Embryonic facial prominence (tissue), 1 donor: ENCODE measurements around the gene SLC29A1.
"Not testable (repeated sequence)": the region's sequence is repeated elsewhere in the genome, so short reads cannot be mapped to it uniquely, and the experiment has no call there.

ENCODE experiments used
- DNase-seq: peaks from one replicate; pipeline ENCODE4 v3.0.0-alpha.2; 2016; ENCODE audit errors: extremely low spot score

The SLC29A1 gene

DNA sequence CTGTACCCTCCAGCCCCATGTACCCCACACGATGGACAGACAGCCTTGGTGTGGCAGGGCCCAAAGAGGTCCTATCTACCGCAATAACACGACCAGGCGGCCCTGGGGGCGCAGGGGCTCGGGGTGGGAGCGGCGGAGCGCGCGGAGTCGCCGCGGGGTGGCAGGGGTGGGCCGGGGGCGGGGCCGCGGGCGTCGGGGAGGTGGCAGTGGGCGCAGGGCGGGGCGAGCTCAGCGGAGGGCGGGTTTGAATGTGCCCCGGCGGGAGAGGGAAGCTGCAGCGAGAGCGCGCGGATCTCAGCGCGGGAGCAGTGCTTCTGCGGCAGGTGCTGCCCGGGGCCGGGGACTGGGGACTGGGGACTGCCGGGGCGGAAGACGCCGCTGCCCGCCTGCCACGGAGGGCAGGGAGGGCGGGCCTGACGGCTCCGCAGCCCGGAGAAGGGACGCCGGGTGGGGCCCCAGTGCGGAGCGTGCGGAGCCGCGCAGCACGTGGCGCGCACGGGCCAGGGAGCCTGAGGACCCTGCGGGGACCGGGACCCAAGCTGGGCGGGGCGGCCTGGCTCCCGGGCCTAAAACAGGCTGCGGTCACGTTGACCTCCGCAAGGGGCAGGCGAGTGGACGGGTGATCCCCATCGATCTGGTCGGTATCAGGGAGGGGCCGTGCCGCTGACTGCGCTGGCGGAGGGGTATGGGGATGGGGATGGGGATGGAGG is at the start of gene SLC29A1:
Gene SLC29A1, plus strand, starts transcription at position 277 of the 710 bp plus-strand sequence. CDS start 3,719 bp downstream, outside the sequence.
- no peak for DNase-seq

DNA sequence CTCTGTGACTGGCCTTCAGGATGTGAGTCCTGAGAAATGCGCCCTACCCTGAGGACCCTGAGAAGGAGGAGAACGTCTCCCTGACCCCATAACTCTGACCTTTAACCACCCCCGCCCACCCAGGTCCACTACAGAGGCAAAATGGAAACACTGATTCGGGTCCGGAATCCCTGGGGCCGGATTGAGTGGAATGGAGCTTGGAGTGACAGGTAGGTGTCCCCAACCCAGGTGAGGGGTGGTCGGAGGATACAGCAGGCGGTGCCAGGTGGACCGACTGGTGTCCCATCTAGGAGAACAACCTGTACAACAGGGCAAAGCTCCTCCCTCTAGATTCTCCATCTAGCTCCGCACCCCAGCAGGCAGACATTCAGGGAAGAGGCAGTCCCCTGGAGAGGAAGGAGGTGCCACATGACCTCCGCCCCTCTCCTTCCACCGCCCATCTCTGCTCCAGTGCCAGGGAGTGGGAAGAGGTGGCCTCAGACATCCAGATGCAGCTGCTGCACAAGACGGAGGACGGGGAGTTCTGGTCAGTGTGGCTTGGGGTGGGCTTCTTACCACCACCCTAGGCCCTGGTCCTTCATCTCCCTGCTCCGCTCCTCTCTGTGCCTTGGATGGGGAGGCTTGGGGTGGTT is 47.1 kb upstream of the SLC29A1 start:
- DNase-seq, result no peak

DNA sequence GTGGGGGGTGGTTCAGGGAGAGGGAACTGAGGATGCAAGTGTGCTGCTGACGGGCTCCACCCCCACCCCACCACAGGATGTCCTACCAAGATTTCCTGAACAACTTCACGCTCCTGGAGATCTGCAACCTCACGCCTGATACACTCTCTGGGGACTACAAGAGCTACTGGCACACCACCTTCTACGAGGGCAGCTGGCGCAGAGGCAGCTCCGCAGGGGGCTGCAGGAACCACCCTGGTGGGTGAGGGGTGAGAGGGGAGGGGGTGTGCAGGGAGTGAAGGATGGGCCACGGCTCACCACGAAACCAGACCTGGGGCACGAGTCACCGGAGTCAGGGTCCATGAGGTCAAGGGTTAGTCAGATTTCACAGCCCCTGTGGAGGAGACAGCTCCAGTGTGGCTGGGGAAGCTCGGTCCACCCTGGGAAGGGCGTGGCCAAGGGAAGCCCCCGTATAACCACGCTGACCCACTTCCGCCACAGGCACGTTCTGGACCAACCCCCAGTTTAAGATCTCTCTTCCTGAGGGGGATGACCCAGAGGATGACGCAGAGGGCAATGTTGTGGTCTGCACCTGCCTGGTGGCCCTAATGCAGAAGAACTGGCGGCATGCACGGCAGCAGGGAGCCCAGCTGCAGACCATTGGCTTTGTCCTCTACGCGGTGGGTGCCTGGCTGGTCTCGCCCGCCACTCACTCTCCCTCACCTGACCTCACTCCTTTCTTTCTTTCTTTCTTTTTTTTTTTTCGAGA is 46.5 kb upstream of the SLC29A1 start:
- no peak for DNase-seq

DNA sequence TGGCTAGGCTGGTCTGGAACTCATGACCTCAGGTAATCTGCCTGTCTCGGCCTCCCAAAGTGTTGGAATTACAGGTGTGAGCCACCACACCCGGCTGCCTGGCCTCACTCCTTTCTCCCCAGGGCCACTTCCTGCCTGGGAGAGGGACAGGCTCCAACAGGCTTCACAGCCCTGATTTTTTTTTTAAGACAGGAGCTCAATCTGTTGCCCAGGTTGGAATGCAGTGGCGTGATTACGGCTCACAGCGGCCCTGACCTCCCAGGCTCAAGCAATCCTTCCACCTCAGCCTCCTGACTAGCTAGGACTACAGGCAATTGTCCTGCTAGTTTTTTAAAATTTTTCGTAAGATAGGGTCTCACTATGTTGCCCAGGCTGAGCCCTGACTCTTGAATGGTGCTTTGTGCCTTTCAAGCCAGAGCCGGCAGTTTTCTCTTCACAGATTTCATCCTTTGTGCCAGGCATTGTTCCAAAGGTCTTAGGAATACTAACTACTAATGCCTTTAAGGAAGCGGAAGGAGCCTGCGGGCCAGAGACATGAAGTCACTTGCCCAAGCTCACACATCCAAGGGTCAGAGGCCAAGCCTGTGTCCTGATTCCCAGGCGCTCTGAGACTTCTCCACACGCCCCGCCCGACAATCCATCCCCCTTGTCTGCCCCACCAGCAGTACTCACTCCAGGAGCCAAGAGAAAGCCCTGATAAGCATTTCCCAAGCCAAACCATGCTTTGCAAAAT is 45.5 kb upstream of the SLC29A1 start:
- no peak for DNase-seq

DNA sequence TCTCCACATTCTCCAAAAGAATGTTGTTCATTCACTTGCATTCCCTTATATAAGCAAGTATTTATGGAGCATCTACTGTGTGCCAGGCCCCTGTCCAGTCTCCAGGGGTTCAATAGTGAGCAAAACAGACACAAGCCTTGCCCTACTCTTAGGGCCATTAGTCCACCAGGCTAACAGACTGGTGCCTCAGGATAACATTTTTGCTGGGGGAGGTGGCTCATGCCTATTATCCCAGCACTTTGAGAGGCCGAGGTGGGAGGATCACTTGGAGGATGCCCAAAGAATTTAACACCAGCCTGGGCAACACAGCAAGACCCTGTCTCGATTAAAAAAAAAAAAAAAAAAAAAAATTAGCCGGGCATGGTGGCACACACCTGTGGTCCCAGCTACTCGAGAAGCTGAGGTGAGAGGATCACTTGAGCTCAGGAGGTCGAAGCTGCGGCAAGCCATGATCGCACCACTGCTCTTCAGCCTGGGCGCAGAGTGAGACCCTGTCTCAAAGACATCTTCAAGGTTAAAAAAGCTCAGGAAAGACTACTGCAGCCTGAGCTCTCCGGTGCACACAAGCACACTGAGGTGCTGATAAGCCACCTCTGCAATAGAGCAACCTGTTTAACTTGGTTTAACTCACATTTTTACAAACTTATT is 44.8 kb upstream of the SLC29A1 start:
- no peak for DNase-seq

DNA sequence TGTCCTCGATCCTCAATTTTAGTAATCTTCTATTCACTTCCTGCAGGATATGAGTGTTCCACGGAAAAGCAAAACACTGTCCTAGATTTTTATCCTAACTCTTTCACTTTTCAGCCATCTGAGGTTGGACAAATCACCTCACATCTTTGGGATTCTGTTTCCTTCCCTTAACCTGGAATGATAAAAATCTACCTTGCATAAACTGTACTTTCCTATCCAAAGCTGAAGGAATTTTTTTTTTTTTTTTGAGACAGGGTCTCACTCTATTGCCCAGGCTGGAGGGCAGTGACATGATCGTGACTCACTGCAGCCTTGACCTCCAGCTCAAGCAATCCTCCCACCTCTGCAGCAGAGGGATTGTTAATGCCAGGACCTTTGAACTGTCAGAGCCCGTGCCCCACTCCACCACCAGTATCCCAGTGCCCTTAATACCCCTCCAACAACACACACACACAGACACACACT is 44.3 kb upstream of the SLC29A1 start:
- DNase-seq, result no peak

DNA sequence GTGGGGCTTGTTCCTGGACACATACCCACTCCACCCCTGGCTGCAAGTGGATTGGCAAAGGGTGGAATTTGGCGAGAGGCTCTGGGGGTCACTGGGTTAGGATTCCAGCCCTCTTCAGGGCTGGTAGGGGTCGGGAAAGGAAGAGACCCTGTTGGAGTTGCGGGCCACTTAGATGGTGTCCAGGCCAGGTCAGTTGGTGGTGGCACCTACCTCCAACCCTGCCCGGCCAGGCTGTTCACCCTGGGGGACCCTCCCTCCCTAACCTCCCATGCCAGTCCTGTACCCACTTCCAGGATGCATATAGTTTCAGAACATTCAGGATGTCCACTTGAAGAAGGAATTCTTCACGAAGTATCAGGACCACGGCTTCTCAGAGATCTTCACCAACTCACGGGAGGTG is 43.7 kb upstream of the SLC29A1 start:
- no peak for DNase-seq

DNA sequence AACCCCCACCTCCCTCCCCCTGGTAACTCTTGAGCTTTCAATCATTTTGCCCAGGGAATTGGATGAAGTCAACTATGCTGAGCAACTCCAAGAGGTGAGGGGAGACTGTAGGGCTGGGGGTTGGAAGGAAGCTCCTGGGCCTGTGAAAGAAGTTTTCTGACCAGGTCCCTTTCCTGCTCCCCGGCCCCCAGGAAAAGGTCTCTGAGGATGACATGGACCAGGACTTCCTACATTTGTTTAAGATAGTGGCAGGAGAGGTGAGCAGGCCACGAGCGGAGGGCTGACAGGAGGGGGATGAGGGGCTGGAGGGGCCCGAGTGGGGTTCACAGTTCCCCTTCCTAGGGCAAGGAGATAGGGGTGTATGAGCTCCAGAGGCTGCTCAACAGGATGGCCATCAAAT is 43.0 kb upstream of the SLC29A1 start:
- no peak for DNase-seq

DNA sequence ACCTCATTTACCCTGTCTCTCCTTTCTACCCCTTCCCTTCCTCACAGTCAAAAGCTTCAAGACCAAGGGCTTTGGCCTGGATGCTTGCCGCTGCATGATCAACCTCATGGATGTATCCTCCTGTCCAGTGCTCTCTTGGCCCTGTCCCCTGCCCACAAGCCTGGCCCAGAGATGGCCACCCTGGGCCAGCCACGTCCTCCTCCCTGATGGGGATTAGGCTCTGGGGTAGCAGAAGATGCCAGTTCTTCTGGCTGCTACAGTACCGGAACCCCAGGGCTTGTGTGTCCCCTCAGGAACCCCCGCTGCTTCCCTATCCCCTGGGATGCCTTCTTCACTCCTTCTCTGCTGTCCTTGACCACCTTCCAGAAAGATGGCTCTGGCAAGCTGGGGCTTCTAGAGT is 42.5 kb upstream of the SLC29A1 start:
- no peak for DNase-seq

DNA sequence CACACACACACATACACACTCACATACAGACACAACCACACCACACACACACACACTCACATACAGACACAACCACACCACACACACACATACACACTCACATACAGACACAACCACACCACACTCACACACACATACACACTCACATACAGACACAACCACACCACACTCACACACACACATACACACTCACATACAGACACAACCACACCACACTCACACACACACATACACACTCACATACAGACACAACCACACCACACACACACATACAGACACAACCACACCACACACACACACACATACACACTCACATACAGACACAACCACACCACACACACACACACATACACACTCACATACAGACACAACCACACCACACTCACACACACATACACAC is 41.6 kb upstream of the SLC29A1 start:
- DNase-seq, result not testable (repeated sequence)

DNA sequence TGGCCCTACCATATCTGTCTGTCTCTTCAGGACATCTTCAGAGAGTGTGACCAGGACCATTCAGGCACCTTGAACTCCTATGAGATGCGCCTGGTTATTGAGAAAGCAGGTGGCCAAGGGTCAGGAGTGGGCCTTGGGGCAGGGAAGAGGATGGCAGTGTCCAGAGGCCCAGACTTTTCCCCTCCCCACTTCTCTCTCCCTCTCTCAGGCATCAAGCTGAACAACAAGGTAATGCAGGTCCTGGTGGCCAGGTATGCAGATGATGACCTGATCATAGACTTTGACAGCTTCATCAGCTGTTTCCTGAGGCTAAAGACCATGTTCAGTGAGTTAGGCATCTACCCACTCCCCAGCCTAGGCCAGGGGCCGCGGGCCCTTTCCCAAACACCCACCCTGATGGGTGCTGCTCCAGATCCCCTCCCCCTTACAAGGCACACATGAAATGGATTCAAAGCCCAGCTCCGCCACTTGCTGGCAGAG is 40.4 kb upstream of the SLC29A1 start:
- DNase-seq, result no peak

DNA sequence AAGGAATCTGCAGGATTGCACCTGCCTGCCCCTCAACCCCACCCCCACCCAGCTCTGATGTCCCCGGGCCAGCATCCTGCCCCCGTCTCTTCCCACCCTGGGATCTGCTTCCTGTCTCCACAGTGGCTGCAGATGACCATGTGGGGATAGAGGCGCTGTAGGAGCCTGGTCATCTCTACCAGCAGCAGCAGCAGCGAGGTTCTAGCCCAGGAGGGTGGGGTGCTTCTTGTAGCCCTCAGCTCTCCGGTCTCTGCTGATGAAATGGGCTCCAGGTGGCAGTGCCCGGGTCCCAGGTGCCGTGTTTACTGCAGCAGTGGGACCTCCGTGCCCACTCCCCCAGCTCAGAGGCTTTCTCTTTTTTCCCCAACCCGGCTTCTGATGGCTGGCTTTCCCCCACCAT is 39.6 kb upstream of the SLC29A1 start:
- DNase-seq, result no peak

DNA sequence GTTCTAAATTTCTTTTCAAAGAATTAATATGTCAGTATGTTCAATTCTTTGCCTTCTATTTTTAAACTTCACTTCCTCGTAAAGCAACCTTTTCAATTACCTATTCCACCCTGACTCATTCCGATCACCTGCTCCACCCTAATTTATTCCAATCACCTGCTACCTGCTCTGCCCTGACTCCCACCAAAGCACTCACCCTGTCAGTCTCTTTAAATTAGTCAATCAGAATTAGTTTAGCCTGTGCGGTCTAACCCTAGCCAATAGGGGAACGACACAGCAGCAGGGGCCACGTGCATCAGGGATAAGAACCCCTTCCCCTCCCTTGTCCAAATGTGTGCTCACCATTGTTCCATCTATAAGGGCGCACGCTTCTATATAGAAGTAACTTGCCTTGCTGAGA is 38.0 kb upstream of the SLC29A1 start:
- DNase-seq, result not testable (repeated sequence)

DNA sequence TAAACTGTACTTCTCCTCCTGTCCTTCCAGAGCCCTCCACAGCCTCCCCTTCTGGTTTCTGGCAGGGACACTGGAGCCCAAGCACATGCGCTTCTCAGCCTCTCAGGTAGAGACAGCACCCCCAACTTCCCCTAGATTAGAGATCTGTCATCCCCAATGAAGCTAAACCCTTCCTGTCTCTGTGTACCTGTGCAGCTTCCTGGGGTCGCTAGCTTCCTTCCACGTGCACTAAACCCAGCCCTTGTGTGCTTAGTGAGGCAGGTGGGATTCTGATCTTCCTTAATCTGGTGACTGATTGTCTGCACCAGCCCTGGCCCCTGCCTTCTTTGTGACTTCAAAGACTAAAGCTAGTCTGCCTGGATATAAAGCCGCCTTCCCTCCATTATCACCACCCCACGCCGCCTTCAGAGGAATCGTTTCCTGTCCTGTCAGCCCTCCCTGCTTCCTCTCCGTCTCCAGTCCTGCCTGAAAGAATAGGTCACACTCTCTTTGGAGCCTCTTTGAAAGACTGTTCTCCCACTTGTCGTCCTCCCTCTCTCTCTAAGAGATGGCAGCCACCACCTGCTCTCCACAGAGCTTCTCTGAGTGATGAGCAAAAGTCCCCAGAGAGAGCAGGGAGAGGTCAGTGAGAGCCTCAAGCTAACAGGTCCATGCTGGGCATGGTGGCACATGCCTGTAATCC is 37.3 kb upstream of the SLC29A1 start:
- no peak for DNase-seq

DNA sequence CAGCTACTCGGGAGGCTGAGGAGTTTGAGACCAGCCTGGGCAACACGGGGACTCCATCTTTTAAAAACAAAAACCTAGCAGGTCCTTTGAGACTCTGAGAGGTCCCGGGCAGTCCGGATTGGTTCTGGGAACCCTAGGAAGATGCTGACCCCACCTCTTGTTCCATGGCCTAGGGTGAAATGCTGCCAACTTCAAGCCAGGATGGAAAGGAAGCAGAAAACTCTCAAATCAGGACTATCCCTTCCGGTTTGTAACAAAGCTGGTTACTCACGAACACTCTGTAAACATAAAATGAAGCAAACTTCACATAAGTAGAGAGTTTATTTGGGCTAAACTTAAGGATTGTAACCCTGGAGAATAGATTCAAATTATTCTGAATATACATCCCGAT is 36.8 kb upstream of the SLC29A1 start:
- no peak for DNase-seq

DNA sequence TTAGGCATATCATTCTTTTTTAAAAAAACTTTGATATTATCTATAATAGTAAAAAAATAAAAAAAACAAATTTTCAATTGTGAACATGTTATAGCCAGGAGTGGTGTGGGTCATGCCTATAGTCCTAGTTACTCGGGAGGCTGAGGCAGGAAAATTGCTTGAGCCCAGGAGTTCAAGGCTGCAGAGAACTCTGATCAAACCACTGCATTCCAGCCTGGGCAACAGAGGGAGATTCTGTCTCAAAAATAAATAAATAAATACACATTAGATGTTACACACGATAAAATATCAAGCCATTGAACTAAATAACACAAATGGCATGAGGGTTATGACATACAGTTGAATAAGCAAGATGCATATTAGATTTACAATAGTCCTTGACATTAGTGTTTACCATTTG is 34.6 kb upstream of the SLC29A1 start:
- no peak for DNase-seq

DNA sequence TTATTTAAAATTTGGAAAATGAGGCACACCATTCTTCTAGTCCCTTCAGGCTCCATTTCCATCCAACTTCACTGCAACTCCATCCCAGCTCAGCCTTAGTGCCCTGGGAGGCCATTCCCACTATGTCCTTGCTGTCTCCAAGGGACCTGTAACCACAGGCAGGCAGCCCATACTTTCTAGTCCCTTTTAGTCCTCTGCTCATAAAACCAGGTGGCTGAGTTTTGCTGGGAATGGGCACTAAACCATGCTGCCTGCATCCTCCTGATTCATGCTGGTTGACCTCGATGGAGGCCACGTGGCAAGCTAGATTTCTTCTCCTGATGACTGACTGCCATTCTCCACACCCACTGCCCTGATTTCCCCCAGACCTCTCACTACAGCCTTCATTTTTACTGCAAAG is 34.1 kb upstream of the SLC29A1 start:
- DNase-seq, result no peak

DNA sequence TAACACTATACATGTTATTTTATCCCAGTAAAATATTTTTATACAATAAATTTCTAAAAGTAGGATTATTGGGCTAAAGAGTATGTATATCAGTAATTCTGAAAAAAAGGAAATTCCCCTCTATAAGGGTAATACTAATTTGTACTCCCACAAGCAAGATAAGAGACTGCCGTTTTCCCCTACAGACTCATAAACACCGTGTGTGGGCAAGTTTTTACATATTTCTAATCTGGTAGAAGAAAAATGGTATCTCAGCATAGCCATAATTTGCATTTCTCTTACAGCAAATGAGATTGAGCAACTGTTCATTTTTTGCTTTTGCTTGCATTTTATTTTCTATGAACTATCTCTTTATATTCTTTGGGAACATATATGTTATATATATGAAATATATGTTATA is 32.7 kb upstream of the SLC29A1 start:
- no peak for DNase-seq

DNA sequence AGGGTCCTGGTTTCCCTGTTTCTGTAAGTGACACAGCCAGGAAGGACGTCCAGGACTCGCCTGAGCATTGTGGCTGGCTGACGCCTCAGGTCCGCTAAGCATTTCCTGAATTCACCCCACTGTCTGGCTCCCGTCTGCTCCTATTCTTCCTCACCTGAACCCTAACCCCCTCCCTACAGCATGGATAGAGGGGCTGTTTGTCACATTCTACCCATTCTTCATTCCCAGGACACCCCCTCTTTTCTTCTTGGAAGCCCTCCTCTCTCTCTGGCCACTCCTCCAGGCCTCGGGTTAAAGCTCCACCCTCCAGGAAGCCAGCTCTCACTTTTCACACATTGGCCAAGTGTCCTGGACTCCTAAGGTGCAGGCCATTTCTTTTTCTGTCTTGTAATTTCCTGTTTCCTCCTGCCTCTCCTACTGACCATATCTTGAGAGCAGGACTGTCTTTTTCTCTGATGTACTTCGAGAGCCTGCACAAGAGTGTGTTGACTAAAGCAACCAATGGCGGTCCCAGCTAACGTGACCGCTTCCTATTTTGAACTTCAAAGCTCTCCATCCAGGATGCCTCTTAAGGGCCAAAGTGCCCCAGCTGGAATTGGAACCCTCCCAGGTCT is 30.9 kb upstream of the SLC29A1 start:
- no peak for DNase-seq

DNA sequence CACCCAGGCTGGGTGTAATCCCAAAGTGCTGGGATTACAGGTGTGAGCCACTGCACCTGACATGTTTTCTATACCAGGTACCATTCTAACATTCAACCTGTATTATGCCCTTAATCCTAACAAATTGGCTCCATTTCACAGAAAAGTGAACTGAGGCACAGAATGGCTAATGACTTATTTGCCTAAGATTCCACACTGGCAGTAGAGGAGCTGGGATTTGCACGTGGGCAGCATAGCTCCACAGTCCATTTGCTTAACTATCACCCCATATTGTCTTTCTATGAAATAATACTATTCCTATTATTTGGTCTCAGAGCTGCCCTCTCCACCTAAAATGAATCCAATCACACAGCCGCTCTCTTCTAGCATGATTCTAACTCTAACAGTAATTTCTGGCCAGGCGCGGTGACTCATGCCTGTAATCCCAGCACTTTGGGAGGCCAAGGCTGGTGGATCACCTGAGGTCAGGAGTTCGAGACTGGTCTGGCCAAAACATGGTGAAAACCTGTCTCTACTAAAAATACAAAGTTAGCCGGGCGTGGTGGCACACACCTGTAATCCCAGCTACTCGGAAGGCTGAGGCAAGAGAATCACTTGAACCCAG is 30.0 kb upstream of the SLC29A1 start:
- no peak for DNase-seq
